Measurements from ENCODE around the gene CDAN1. TPM values are rescaled to one million over a fixed set of nuclear protein-coding genes. Genes with fewer than 3 reads are reported as not detected.

The CDAN1 gene
- total RNA-seq, 2 experiments from 2014 or later, result 23.2 to 24.7 TPM

DNA sequence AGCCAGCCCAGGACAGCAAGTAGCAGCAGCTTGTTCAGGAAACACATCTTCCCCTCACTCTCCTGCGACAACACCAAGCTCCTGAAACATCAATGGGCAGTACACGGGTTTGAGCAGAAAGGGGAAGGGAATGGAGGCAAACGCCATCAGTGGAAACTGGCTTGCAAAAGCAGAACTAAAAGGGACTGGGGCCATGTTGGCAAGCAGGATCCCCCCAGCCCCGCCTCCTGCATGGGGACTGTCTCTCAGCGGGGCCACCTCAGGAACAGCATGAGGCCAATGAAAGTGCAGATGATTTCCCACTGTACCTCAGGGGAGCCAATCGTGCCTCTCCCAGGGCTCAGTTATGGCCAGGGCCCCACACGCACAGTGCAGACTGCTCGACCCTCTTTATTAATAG, 6.8 kb downstream of the CDAN1 start:
- H3K4me1 ChIP-seq (ENCODE audit: insufficient read depth, low read length), result peaks cover 5% of the 10 kb centered on the region
- ChIA-PET CTCF (no interaction called here), POLR2A (no interaction called here)
- peaks cover 88% of the 10 kb centered on the region for H3K36me3 Mint-ChIP-seq (ENCODE audit: low read depth)
- no peak overlapping the region for H3K4me3 Mint-ChIP-seq
- H3K9me3 ChIP-seq (ENCODE audit: control insufficient read depth in 1 of 2, insufficient read depth in 1 of 2, low read length in 2 of 2), result no peaks in the 10 kb centered on the region
- no peak overlapping the region for H3K27ac ChIP-seq (ENCODE audit: low read depth in 1 of 2, low read length in 2 of 2)
- H3K4me1 Mint-ChIP-seq (ENCODE audit: low read depth), result peaks cover 9% of the 10 kb centered on the region
- DNase-seq (no peak), ATAC-seq (ENCODE audit: poor library complexity) (no peak)
- H3K4me3 ChIP-seq (ENCODE audit: low read length), result no peak overlapping the region
- H3K27me3 ChIP-seq (ENCODE audit: control insufficient read depth in 1 of 2, insufficient read depth in 2 of 2, low read length in 2 of 2), result no peaks in the 10 kb centered on the region
- intact Hi-C loops (cut with DNase I, micrococcal nuclease), result loop anchor here (10.0 kb wide), 3 partner anchors 195 to 605 kb away; partner anchors contain the start of genes LCMT2 (in 1 of the 2), SNAP23 (in 1 of the 2), TTBK2 (in 1 of the 2) and ZNF106 (in 1 of the 2)
- no peaks in the 10 kb centered on the region for H3K27me3 Mint-ChIP-seq
- H3K36me3 ChIP-seq (ENCODE audit: insufficient read depth, low read length), result peaks cover 93% of the 10 kb centered on the region
- TF ChIP-seq, protein P1, sequence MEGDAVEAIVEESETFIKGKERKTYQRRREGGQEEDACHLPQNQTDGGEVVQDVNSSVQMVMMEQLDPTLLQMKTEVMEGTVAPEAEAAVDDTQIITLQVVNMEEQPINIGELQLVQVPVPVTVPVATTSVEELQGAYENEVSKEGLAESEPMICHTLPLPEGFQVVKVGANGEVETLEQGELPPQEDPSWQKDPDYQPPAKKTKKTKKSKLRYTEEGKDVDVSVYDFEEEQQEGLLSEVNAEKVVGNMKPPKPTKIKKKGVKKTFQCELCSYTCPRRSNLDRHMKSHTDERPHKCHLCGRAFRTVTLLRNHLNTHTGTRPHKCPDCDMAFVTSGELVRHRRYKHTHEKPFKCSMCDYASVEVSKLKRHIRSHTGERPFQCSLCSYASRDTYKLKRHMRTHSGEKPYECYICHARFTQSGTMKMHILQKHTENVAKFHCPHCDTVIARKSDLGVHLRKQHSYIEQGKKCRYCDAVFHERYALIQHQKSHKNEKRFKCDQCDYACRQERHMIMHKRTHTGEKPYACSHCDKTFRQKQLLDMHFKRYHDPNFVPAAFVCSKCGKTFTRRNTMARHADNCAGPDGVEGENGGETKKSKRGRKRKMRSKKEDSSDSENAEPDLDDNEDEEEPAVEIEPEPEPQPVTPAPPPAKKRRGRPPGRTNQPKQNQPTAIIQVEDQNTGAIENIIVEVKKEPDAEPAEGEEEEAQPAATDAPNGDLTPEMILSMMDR (IDR thresholded peaks at IDR 0.05), result no peak
- no peak overlapping the region for H3K27ac Mint-ChIP-seq
- no peaks in the 10 kb centered on the region for H3K9me3 Mint-ChIP-seq

DNA sequence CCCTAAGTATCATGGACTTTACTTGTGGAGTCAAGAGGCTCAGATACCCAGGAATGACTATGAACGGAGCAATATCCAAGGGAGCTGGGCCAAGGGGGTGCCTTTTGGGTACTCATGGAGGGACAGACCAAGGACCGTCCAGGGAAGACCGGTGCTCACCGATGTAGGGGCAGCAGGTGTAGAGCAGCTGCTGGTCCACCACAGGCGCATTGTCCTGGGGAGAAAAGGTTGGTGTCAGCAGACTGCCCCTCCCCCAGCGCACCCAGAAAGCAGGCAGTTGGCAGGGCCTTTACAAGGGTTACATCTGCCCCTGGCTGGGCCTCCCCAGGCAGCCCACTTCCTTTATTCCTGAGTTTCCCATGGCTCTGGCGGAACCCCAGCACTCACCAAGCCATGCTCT, 7.5 kb downstream of the CDAN1 start:
- peaks cover 5% of the 10 kb centered on the region for H3K4me1 Mint-ChIP-seq (ENCODE audit: low read depth)
- TF ChIP-seq, protein P1 (IDR thresholded peaks at IDR 0.05), result no peak
- H3K27me3 Mint-ChIP-seq, result no peaks in the 10 kb centered on the region
- no peaks in the 10 kb centered on the region for H3K9me3 Mint-ChIP-seq
- peaks cover 90% of the 10 kb centered on the region for H3K36me3 Mint-ChIP-seq (ENCODE audit: low read depth)
- Histone ChIP-seq H3K36me3 (ENCODE audit: insufficient read depth, low read length) (peaks cover 94% of the 10 kb centered on the region), H3K9me3 (ENCODE audit: control insufficient read depth in 1 of 2, insufficient read depth in 1 of 2, low read length in 2 of 2) (no peaks in the 10 kb centered on the region), H3K4me1 (ENCODE audit: insufficient read depth, low read length) (peaks cover under 1% of the 10 kb centered on the region), H3K27me3 (ENCODE audit: control insufficient read depth in 1 of 2, insufficient read depth in 2 of 2, low read length in 2 of 2) (no peaks in the 10 kb centered on the region), H3K27ac (ENCODE audit: low read depth in 1 of 2, low read length in 2 of 2) (no peak overlapping the region), H3K4me3 (ENCODE audit: low read length) (no peak overlapping the region)
- no peak overlapping the region for H3K4me3 Mint-ChIP-seq
- intact Hi-C loops (cut with DNase I, micrococcal nuclease), result no loop called here
- H3K27ac Mint-ChIP-seq, result no peak overlapping the region
- ATAC-seq (ENCODE audit: poor library complexity) (no peak), DNase-seq (no peak)
- POLR2A ChIA-PET, result no interaction called here
- CTCF ChIA-PET, result no interaction called here

DNA sequence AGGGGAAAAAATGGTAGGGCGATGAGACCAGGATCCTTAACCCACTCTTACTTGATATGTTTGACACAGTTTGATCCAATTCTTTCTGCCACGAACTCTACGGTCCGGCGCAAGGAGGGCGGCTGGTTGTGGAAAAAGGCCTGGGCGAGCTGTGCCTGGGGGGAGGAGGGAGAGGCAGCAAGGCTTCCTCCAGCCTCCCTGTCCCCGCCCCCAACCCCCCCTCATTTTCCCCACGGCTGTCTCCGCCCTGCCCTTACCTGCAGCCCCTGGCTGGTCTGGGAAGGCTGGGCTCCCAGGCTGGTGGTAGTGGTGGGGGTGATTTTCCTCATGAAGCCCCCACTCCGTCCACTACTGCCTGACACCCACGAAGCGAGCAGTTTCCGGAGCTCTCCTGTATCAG, 8.0 kb downstream of the CDAN1 start:
- H3K27me3 Mint-ChIP-seq, result no peaks in the 10 kb centered on the region
- H3K9me3 ChIP-seq (ENCODE audit: control insufficient read depth in 1 of 2, insufficient read depth in 1 of 2, low read length in 2 of 2), result no peaks in the 10 kb centered on the region
- peaks cover under 1% of the 10 kb centered on the region for H3K4me1 Mint-ChIP-seq (ENCODE audit: low read depth)
- POLR2A ChIA-PET, result no interaction called here
- H3K4me1 ChIP-seq (ENCODE audit: insufficient read depth, low read length), result no peaks in the 10 kb centered on the region
- H3K4me3 ChIP-seq (ENCODE audit: low read length), result no peak overlapping the region
- ATAC-seq (ENCODE audit: poor library complexity) (no peak), DNase-seq (no peak)
- TF ChIP-seq, protein P1 (IDR thresholded peaks at IDR 0.05), result no peak
- H3K27ac ChIP-seq (ENCODE audit: low read depth in 1 of 2, low read length in 2 of 2), result no peak overlapping the region
- no peak overlapping the region for H3K4me3 Mint-ChIP-seq
- H3K27ac Mint-ChIP-seq, result no peak overlapping the region
- H3K36me3 ChIP-seq (ENCODE audit: insufficient read depth, low read length), result peaks cover 95% of the 10 kb centered on the region
- CTCF ChIA-PET, result no interaction called here
- peaks cover 90% of the 10 kb centered on the region for H3K36me3 Mint-ChIP-seq (ENCODE audit: low read depth)
- H3K9me3 Mint-ChIP-seq, result no peaks in the 10 kb centered on the region
- H3K27me3 ChIP-seq (ENCODE audit: control insufficient read depth in 1 of 2, insufficient read depth in 2 of 2, low read length in 2 of 2), result no peaks in the 10 kb centered on the region
- intact Hi-C loops (cut with DNase I, micrococcal nuclease), result no loop called here
